Panc1 (cell line): Measurements from ENCODE around the gene RASGRP2.

Experiments
- POLR2AphosphoS5 ChIP-seq: IDR thresholded peaks from 2 replicates; pipeline ENCODE4 v1.6.1; 2012; ENCODE audit warnings: mild to moderate bottlenecking, low read depth, low read length, moderate library complexity
- TF ChIP-seq, protein P1 (sequence below): fragments of 450-650 bp; IDR thresholded peaks from 2 replicates; pipeline ENCODE4 v1.5.1; 2017; ENCODE audit warnings: mild to moderate bottlenecking
- TF ChIP-seq, protein P2 (sequence below), 2 experiments: IDR thresholded peaks; 2 replicates each; pipeline ENCODE4 v1.6.1; 2011 to 2012; ENCODE audit warnings: low read depth in 2 of 2, control low read depth in 1 of 2, low read length in 1 of 2, mild to moderate bottlenecking in 1 of 2, moderate library complexity in 1 of 2; ENCODE audit not compliant: insufficient read depth in 1 of 2

DNA sequence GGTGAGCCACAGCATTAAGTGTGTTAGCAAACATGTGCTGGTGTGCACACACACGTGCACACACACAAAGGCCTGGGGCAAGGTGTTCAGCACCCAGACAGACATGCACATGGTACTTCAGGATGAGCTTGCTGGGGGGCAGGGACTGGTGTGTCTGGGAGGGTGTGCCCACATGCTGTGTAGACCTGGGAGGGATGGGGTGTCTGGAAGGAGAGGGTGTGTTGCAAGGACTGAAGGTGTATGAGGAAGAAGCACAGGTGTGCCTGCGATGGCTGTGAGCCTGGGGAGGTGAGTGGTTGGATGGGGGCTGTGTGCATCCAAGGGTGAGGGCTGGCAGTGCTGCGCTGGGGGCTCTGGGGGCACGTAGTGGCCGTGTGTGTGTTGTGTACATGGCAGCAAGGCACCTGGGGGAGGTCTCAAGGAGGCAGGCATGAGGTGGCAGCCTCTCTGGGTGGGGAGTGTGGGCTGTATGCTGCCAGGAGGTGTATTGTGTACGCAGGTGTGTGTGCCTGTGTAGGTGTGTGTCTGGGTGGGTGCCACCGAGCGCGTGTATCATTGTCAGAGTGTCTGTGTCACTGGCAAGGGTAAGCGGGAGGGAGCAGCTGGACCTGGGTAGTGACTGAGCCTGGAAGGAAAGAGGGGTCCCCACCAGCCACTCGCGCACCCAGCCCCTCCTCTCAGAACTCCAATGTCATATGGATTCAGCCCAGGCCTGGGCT, 23.1 kb downstream of the RASGRP2 start:
- TF ChIP-seq, protein P1, sequence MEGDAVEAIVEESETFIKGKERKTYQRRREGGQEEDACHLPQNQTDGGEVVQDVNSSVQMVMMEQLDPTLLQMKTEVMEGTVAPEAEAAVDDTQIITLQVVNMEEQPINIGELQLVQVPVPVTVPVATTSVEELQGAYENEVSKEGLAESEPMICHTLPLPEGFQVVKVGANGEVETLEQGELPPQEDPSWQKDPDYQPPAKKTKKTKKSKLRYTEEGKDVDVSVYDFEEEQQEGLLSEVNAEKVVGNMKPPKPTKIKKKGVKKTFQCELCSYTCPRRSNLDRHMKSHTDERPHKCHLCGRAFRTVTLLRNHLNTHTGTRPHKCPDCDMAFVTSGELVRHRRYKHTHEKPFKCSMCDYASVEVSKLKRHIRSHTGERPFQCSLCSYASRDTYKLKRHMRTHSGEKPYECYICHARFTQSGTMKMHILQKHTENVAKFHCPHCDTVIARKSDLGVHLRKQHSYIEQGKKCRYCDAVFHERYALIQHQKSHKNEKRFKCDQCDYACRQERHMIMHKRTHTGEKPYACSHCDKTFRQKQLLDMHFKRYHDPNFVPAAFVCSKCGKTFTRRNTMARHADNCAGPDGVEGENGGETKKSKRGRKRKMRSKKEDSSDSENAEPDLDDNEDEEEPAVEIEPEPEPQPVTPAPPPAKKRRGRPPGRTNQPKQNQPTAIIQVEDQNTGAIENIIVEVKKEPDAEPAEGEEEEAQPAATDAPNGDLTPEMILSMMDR, result no peak
- TF ChIP-seq, protein P2, sequence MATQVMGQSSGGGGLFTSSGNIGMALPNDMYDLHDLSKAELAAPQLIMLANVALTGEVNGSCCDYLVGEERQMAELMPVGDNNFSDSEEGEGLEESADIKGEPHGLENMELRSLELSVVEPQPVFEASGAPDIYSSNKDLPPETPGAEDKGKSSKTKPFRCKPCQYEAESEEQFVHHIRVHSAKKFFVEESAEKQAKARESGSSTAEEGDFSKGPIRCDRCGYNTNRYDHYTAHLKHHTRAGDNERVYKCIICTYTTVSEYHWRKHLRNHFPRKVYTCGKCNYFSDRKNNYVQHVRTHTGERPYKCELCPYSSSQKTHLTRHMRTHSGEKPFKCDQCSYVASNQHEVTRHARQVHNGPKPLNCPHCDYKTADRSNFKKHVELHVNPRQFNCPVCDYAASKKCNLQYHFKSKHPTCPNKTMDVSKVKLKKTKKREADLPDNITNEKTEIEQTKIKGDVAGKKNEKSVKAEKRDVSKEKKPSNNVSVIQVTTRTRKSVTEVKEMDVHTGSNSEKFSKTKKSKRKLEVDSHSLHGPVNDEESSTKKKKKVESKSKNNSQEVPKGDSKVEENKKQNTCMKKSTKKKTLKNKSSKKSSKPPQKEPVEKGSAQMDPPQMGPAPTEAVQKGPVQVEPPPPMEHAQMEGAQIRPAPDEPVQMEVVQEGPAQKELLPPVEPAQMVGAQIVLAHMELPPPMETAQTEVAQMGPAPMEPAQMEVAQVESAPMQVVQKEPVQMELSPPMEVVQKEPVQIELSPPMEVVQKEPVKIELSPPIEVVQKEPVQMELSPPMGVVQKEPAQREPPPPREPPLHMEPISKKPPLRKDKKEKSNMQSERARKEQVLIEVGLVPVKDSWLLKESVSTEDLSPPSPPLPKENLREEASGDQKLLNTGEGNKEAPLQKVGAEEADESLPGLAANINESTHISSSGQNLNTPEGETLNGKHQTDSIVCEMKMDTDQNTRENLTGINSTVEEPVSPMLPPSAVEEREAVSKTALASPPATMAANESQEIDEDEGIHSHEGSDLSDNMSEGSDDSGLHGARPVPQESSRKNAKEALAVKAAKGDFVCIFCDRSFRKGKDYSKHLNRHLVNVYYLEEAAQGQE (IDR thresholded peaks at IDR 0.05; ENCODE audit: insufficient read depth in 1 of 2, low read depth in 2 of 2, low read length in 1 of 2), result no peak
- TF ChIP-seq POLR2AphosphoS5, result no peak
